ENCODE data around the gene ZBTB7C.

The ZBTB7C gene

DNA sequence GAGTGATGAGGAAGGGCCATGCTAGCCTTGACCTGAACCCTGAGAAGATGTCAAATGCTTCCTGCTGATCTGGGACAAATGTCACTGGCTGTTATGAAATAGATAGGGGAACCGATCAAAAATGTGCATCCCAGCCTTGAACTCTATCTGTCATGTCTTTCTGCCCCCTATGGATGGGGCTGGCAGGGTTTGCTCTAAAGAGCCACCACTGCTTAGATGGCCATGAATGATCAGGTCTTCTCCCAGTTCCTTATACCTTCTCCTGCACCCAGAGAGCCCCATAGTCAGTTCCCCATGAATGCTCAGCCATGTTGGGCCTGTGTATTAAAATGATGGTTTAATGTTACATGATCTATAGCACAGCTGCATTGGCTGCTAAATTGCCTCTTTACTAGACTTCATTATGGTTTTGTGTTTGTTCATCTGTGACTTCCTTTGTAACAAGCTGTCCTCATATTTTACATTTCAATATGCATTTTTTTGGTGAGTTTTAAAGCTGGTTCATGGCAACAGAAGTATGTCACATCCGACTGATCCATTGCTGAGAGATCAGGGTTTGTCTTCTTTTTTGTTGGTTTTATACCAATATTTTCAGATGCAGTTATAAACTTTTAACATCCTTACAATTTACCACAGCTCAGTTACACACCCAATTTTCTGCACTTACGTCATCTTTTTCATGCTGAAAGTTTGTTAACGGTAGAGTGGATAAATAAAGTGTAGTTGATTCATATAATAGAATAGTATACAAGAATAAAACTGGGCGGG is 422.4 kb downstream of the ZBTB7C start:
- no peak overlapping the region for H3K27ac ChIP-seq
- TF ChIP-seq ZFX (IDR thresholded peaks at IDR 0.05): no peak
- TF ChIP-seq, protein P1, sequence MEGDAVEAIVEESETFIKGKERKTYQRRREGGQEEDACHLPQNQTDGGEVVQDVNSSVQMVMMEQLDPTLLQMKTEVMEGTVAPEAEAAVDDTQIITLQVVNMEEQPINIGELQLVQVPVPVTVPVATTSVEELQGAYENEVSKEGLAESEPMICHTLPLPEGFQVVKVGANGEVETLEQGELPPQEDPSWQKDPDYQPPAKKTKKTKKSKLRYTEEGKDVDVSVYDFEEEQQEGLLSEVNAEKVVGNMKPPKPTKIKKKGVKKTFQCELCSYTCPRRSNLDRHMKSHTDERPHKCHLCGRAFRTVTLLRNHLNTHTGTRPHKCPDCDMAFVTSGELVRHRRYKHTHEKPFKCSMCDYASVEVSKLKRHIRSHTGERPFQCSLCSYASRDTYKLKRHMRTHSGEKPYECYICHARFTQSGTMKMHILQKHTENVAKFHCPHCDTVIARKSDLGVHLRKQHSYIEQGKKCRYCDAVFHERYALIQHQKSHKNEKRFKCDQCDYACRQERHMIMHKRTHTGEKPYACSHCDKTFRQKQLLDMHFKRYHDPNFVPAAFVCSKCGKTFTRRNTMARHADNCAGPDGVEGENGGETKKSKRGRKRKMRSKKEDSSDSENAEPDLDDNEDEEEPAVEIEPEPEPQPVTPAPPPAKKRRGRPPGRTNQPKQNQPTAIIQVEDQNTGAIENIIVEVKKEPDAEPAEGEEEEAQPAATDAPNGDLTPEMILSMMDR (conservative IDR thresholded peaks at IDR 0.05): no peak

DNA sequence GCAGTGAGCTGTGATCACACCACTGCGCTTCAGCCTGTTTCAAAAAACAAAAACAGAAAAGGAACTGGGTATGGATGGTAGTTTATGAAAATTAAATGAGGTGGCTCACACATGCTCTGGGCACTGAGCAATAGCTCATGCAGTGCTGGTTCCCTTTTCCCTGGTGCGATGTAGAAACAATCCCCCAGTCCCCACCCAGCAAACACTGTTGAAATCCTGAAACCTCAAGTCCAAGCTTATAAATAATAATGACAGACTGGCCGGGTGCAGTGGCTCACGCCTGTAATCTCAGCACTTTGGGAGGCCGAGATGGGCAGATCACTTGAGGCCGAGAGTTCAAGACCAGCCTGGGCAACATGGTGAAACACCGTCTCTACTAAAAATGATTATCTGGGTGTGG is 423.3 kb downstream of the ZBTB7C start:
- no peak for TF ChIP-seq ZFX (IDR thresholded peaks at IDR 0.05)
- TF ChIP-seq, protein P1 (conservative IDR thresholded peaks at IDR 0.05): no peak
- H3K27ac ChIP-seq: no peak overlapping the region

DNA sequence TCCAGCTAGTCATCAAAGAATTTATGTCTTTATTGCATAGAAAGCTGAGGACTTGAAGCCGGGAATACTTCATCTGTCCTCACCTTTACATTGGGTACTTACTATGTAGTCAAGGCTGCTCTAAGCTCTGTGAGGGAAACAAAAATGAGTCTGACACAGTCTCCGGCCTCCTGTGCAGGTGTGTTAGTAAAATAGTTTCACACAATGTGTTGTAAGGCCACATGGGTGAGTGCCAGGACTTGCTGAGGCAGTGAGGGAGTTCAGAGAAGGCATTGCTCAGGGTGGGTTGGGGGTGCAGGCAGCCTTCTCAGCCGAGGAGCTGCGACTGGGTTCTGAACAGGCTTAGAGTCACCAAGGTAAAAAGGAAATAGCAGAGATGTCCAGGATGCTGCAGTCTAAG is 424.2 kb downstream of the ZBTB7C start:
- H3K27ac ChIP-seq: no peak overlapping the region
- TF ChIP-seq, protein P1 (conservative IDR thresholded peaks at IDR 0.05): no peak
- TF ChIP-seq ZFX (IDR thresholded peaks at IDR 0.05): no peak

GRCh38 chr18:47983946-47984345 is 425.2 kb downstream of the ZBTB7C start:
- TF ChIP-seq ZFX (IDR thresholded peaks at IDR 0.05): no peak
- TF ChIP-seq, protein P1 (conservative IDR thresholded peaks at IDR 0.05): no peak
- no peak overlapping the region for H3K27ac ChIP-seq

- TF ChIP-seq ZFX (IDR thresholded peaks at IDR 0.05): no peak
- TF ChIP-seq, protein P1 (conservative IDR thresholded peaks at IDR 0.05): no peak
- H3K27ac ChIP-seq: no peak overlapping the region
Measured at GRCh38 chr18:47983055-47983454, 426.1 kb downstream of the ZBTB7C start.

DNA sequence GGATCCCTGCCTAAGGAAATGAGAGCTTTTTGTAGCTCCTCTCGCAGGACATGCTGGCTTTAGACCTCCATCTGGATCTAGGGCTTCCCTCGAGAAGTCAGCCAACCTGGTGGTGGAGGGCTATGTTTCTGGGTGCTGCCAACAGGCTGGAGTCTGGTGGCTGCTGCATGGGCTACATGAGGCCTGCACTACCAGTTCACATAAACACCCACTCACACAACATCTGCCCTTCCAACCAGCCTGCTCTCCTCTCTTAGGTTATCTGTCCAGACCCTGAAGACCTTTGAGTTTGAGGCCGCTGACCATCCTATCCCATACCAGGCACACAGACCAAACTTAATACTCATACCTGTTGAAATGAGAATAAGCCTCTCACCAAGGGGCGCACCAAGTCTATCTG is 427.4 kb downstream of the ZBTB7C start:
- no peak for TF ChIP-seq ZFX (IDR thresholded peaks at IDR 0.05)
- TF ChIP-seq, protein P1 (conservative IDR thresholded peaks at IDR 0.05): no peak
- H3K27ac ChIP-seq: no peak overlapping the region

DNA sequence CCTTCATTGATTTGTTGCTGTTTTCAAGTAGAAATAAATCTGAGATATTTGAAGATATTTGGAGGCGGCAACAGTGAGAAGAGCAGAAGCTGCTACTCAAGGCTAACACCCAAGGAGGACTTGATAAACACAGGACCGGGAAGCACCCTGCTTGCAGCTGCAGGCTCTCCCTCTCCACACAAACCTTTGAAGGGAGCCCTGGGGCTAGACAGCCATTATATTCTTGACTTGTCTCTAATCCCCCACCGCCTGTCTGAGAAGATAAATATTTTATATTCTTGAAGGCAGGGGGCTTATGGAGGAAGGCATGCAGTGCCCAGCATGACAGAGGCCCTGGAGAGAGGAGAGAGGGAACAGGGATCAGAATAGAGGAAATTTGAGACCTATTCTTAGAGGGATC is 427.9 kb downstream of the ZBTB7C start:
- no peak for TF ChIP-seq ZFX (IDR thresholded peaks at IDR 0.05)
- TF ChIP-seq, protein P1 (conservative IDR thresholded peaks at IDR 0.05): no peak
- H3K27ac ChIP-seq: no peak overlapping the region
